Endodermal cell (in vitro differentiated cells): ENCODE measurements around the gene ATOH8. TPM values are rescaled to one million over a fixed set of nuclear protein-coding genes. Genes with fewer than 3 reads are reported as not detected.
A peak's percentile ranks its signal among the peaks of the same experiment; 100 is the strongest.

Experiments
- DNase-seq: peaks from one replicate; pipeline ENCODE4 v3.0.0-alpha.2; 2017
- H3K27ac ChIP-seq: 2 replicates; pipeline ENCODE4 v1.5.1; 2013; ENCODE audit warnings: mild to moderate bottlenecking, low read depth, low read length, moderate library complexity
- H3K27me3 ChIP-seq: 2 replicates; pipeline ENCODE4 v1.6.1; 2013; ENCODE audit warnings: mild to moderate bottlenecking, low read length, moderate library complexity; ENCODE audit not compliant: insufficient read depth, control insufficient read depth, poor library complexity, severe bottlenecking
- H3K36me3 ChIP-seq: 2 replicates; pipeline ENCODE4 v1.7.0; 2013; ENCODE audit warnings: mild to moderate bottlenecking, low read length, moderate library complexity; ENCODE audit not compliant: control insufficient read depth, insufficient read depth
- H3K4me1 ChIP-seq: one replicate; pipeline ENCODE4 v1.7.0; 2013; ENCODE audit warnings: low read length; ENCODE audit not compliant: control insufficient read depth, insufficient read depth
- H3K4me3 ChIP-seq: 2 replicates; pipeline ENCODE4 v1.5.1; 2013; ENCODE audit warnings: mild to moderate bottlenecking, low read length, moderate library complexity
- H3K9ac ChIP-seq: 2 replicates; pipeline ENCODE4 v1.6.1; 2013; ENCODE audit warnings: mild to moderate bottlenecking, low read length, moderate library complexity; ENCODE audit not compliant: poor library complexity, severe bottlenecking; ENCODE audit errors: extremely low read depth
- H3K9me3 ChIP-seq: 2 replicates; pipeline ENCODE4 v1.6.1; 2013; ENCODE audit warnings: mild to moderate bottlenecking, low read length, moderate library complexity; ENCODE audit not compliant: control insufficient read depth
- H3K27ac Mint-ChIP-seq: 2 replicates; pipeline ENCODE4 v1.8.0; 2020; ENCODE audit warnings: mixed read lengths
- H3K27me3 Mint-ChIP-seq: 2 replicates; pipeline ENCODE4 v1.8.0; 2021; ENCODE audit warnings: mild to moderate bottlenecking, mixed read lengths; ENCODE audit not compliant: insufficient read depth
- H3K36me3 Mint-ChIP-seq: 2 replicates; pipeline ENCODE4 v1.8.0; 2020; ENCODE audit warnings: low read depth, mixed read lengths
- H3K4me1 Mint-ChIP-seq: 2 replicates; pipeline ENCODE4 v1.8.0; 2020; ENCODE audit warnings: mixed read lengths
- H3K4me3 Mint-ChIP-seq: 2 replicates; pipeline ENCODE4 v1.8.0; 2020; ENCODE audit warnings: mild to moderate bottlenecking, moderate library complexity, mixed read lengths
- H3K9me3 Mint-ChIP-seq: 2 replicates; pipeline ENCODE4 v1.8.0; 2020; ENCODE audit warnings: mild to moderate bottlenecking, mixed read lengths
- CTCF ChIP-seq: fragments of 200-600 bp; sonication (generic); conservative IDR thresholded peaks from 2 replicates; pipeline ENCODE4 v1.5.0; 2021; ENCODE audit warnings: antibody characterized with exemption, mild to moderate bottlenecking
- WGBS, 2 experiments: methylation state at CpG; one replicate each; pipeline versions ENCODE4 v1.1.5 to v1.1.7; 2013; ENCODE audit warnings: missing lambda C conversion rate in 2 of 2, mixed read lengths in 1 of 2; ENCODE audit not compliant: insufficient coverage in 1 of 2, insufficient read length in 1 of 2; 5-methylcytosine and 5-hydroxymethylcytosine counted together
- total RNA-seq, 2 donors: library from RNA; stranded (reverse); fragmentation: NEBNext Ultra II Directional in 1 of 2; extraction: Animal tissue kit (Norgen Biotek cat#: 25700) in 1 of 2; gene quantifications; 2 replicates in 1 of 2; 3 replicates in 1 of 2; pipeline ENCODE4 v1.2.1, GENCODE V29; 2021

The ATOH8 gene
- total RNA-seq, 2 donors from 2014 or later, result 1.3 to 1.6 TPM

- Histone ChIP-seq H3K9ac (no peak overlapping the region), H3K27me3 (no peaks in the 10 kb centered on the region), H3K9me3 (no peaks in the 10 kb centered on the region), H3K4me3 (no peak overlapping the region), H3K4me1 (peaks cover 13% of the 10 kb centered on the region), H3K36me3 (no peaks in the 10 kb centered on the region), H3K27ac (no peak overlapping the region)
- peak overlapping the region; percentile 10 for H3K4me3 Mint-ChIP-seq
- H3K27me3 Mint-ChIP-seq, result peaks cover 11% of the 10 kb centered on the region
- peak overlapping the region; percentile 82 for H3K27ac Mint-ChIP-seq
- WGBS, 2 experiments, result 78 to 88% methylated on average over 11 to 19 of the region's 19 CpGs
- peaks cover 21% of the 10 kb centered on the region for H3K4me1 Mint-ChIP-seq
- no peak for TF ChIP-seq CTCF
- H3K9me3 Mint-ChIP-seq, result no peaks in the 10 kb centered on the region
- H3K36me3 Mint-ChIP-seq, result no peaks in the 10 kb centered on the region
- no peak for DNase-seq
These were observed 42.9 kb upstream of the ATOH8 start for GRCh38 chr2:85710687-85711577.

GRCh38 chr2:85711578-85712060, 42.2 kb upstream of the ATOH8 start:
- Mint-ChIP-seq H3K9me3 (no peaks in the 10 kb centered on the region), H3K27me3 (peaks cover 8% of the 10 kb centered on the region)

GRCh38 chr2:85712336-85712735, 41.5 kb upstream of the ATOH8 start:
- H3K27ac ChIP-seq, result no peak overlapping the region
- no peaks in the 10 kb centered on the region for H3K27me3 ChIP-seq
- Mint-ChIP-seq H3K27me3 (peaks cover 5% of the 10 kb centered on the region), H3K4me1 (peaks cover 30% of the 10 kb centered on the region), H3K4me3 (no peak overlapping the region), H3K9me3 (no peaks in the 10 kb centered on the region), H3K27ac (no peak overlapping the region), H3K36me3 (no peaks in the 10 kb centered on the region)
- no peak for DNase-seq
- no peak overlapping the region for H3K4me3 ChIP-seq
- no peak overlapping the region for H3K9ac ChIP-seq
- 90 to 98% methylated on average over 8 to 15 of the region's 15 CpGs for WGBS, 2 experiments
- no peaks in the 10 kb centered on the region for H3K36me3 ChIP-seq
- peaks cover 13% of the 10 kb centered on the region for H3K4me1 ChIP-seq
- no peaks in the 10 kb centered on the region for H3K9me3 ChIP-seq
- TF ChIP-seq CTCF, result no peak

More at GRCh38 chr2:85711578-85712060, 42.2 kb upstream of the ATOH8 start:
- Mint-ChIP-seq H3K4me1 (peaks cover 28% of the 10 kb centered on the region), H3K36me3 (no peaks in the 10 kb centered on the region), H3K4me3 (no peak overlapping the region), H3K27ac (peak overlapping the region; percentile 52)
- peaks cover 13% of the 10 kb centered on the region for H3K4me1 ChIP-seq
- no peak overlapping the region for H3K4me3 ChIP-seq
- no peak overlapping the region for H3K27ac ChIP-seq
- TF ChIP-seq CTCF, result no peak
- no peaks in the 10 kb centered on the region for H3K27me3 ChIP-seq
- no peaks in the 10 kb centered on the region for H3K9me3 ChIP-seq
- no peak for DNase-seq
- no peaks in the 10 kb centered on the region for H3K36me3 ChIP-seq
- WGBS, 2 experiments, result 94 to 98% methylated on average over 7 to 8 of the region's 8 CpGs
- no peak overlapping the region for H3K9ac ChIP-seq
